ENCODE measurements around the gene MYH11.
"Not testable (repeated sequence)": the region's sequence is repeated elsewhere in the genome, so short reads cannot be mapped to it uniquely, and the experiment has no call there.

MYH11 gene

DNA sequence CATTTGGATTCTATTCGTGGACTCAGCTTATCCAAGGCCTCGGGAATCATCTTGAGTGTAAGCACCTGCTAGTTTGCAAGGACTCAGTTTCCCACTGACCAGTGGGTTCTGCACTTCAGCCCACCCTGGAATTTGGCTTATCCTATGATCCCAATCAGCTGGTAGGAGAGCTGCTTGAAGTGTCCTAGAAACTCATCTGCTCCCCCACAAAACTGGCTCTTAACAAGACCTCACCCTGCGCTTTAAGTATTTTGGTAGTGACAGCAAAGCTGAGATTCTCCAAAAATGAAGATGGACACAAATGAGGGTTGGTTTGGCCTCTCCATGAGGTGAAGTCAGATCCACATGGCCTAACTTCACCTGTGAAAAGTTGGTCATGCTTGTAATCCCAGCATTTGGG, 149.5 kb downstream of the MYH11 start:
- Mint-ChIP-seq H3K27me3 (no peaks in the 10 kb centered on the region), H3K4me3 (no peak overlapping the region), H3K4me1 (ENCODE audit: low read depth) (peaks cover 26% of the 10 kb centered on the region), H3K36me3 (ENCODE audit: low read depth) (peaks cover 81% of the 10 kb centered on the region), H3K27ac (no peak overlapping the region), H3K9me3 (no peaks in the 10 kb centered on the region)
- DNase-seq = no peak

GRCh38 chr16:15705064-15705565, 151.7 kb downstream of the MYH11 start:
- Mint-ChIP-seq H3K27ac (peak overlapping the region; percentile 64), H3K9me3 (no peaks in the 10 kb centered on the region), H3K4me1 (ENCODE audit: low read depth) (peaks cover 26% of the 10 kb centered on the region), H3K27me3 (no peaks in the 10 kb centered on the region), H3K36me3 (ENCODE audit: low read depth) (peaks cover 96% of the 10 kb centered on the region), H3K4me3 (no peak overlapping the region)
- DNase-seq = no peak

DNA sequence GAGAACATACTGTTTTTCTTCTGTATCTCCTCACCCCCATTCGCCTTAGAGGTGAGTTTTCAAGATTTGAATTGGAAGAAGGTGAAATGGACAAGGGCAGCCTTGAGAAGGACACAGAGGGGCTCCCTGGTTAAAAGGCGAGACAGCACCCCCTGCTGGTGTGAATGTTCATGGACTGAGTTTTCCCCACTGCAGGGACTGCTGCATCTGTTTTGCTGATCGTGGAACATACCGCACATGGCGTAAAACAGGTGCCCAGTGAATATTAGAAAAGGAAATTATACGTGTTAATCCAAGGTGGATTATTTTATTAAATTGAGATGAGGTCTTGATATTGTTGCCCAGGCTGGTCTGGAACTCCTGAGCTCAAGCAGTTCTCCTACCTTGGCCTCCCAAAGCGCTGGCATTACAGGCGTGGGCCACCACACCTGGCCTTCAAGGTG, 152.3 kb downstream of the MYH11 start:
- peak overlapping the region; percentile 79 for H3K27ac Mint-ChIP-seq
- no peaks in the 10 kb centered on the region for H3K9me3 Mint-ChIP-seq
- H3K27me3 Mint-ChIP-seq = no peaks in the 10 kb centered on the region
- H3K4me3 Mint-ChIP-seq = no peak overlapping the region
- peak; percentile 79 for DNase-seq
- peaks cover 26% of the 10 kb centered on the region for H3K4me1 Mint-ChIP-seq (ENCODE audit: low read depth)
- peaks cover 96% of the 10 kb centered on the region for H3K36me3 Mint-ChIP-seq (ENCODE audit: low read depth)

DNA sequence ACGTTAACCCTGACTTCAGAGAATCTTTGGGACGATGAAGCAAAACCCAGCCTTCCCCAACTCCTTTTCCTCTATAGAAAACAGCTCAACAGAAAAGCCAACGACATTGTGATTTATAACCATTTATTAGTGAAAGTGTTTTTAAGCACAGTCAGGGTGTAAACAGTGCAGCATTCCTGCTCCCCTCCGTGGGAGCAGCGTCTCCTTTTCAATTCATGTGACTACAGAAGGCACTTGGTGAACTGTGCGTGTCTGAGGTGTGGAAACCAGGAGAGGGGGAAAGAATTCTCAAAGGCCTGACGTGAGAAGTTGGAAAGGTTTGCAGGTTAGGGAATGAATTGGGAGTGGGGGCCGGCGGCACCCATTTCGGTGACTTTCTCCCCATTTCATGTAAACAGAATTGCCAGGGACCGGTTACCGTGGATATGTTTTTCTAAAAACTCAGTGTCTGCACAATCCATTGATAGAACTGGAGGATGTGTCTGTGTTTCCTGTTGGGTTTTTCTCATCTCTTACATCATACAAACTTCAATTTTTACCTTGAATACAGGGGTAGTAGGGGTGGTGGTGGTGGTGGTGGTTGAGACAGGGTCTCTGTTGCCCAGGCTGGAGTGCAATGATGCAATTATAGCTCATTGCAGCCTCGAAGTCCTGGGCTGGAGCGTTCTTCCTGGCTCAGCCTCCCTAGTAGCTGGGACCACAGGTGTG, 153.6 kb downstream of the MYH11 start:
- Mint-ChIP-seq H3K27ac (peak overlapping the region; percentile 74), H3K36me3 (ENCODE audit: low read depth) (peaks cover 94% of the 10 kb centered on the region), H3K4me1 (ENCODE audit: low read depth) (peaks cover 26% of the 10 kb centered on the region), H3K9me3 (no peaks in the 10 kb centered on the region), H3K27me3 (no peaks in the 10 kb centered on the region), H3K4me3 (no peak overlapping the region)
- no peak for DNase-seq

- Mint-ChIP-seq H3K27ac (peak overlapping the region; percentile 74), H3K9me3 (no peaks in the 10 kb centered on the region), H3K36me3 (ENCODE audit: low read depth) (peaks cover 93% of the 10 kb centered on the region), H3K27me3 (no peaks in the 10 kb centered on the region), H3K4me1 (ENCODE audit: low read depth) (peaks cover 26% of the 10 kb centered on the region), H3K4me3 (no peak overlapping the region)
- DNase-seq = no peak
These were observed 154.6 kb downstream of the MYH11 start for GRCh38 chr16:15701975-15702970.

- DNase-seq = no peak
These were observed 155.5 kb downstream of the MYH11 start for GRCh38 chr16:15701367-15701766.

GRCh38 chr16:15699819-15700218, 157.0 kb downstream of the MYH11 start:
- Mint-ChIP-seq H3K27me3 (no peaks in the 10 kb centered on the region), H3K4me1 (ENCODE audit: low read depth) (peaks cover 20% of the 10 kb centered on the region), H3K4me3 (no peak overlapping the region), H3K27ac (peak overlapping the region; percentile 14), H3K36me3 (ENCODE audit: low read depth) (peaks cover 93% of the 10 kb centered on the region), H3K9me3 (no peaks in the 10 kb centered on the region)
- no peak for DNase-seq

More at GRCh38 chr16:15701367-15701766, 155.5 kb downstream of the MYH11 start:
- Mint-ChIP-seq H3K9me3 (no peaks in the 10 kb centered on the region), H3K4me3 (no peak overlapping the region), H3K4me1 (ENCODE audit: low read depth) (peaks cover 26% of the 10 kb centered on the region), H3K27ac (no peak overlapping the region), H3K27me3 (no peaks in the 10 kb centered on the region), H3K36me3 (ENCODE audit: low read depth) (peaks cover 93% of the 10 kb centered on the region)

- Mint-ChIP-seq H3K4me1 (ENCODE audit: low read depth) (no peaks in the 10 kb centered on the region), H3K9me3 (no peaks in the 10 kb centered on the region), H3K4me3 (no peak overlapping the region), H3K27me3 (no peaks in the 10 kb centered on the region), H3K36me3 (ENCODE audit: low read depth) (peaks cover 93% of the 10 kb centered on the region), H3K27ac (no peak overlapping the region)
- DNase-seq = no peak
These were observed 162.3 kb downstream of the MYH11 start for GRCh38 chr16:15694499-15694898.

- not testable (repeated sequence) for DNase-seq; H3K4me3 Mint-ChIP-seq; H3K9me3 Mint-ChIP-seq; H3K4me1 Mint-ChIP-seq (ENCODE audit: low read depth); H3K27me3 Mint-ChIP-seq
- H3K27ac Mint-ChIP-seq = peak overlapping the region; percentile 59
- H3K36me3 Mint-ChIP-seq (ENCODE audit: low read depth) = peaks cover 94% of the 10 kb centered on the region
These were observed 164.3 kb downstream of the MYH11 start for GRCh38 chr16:15692508-15692907.

DNA sequence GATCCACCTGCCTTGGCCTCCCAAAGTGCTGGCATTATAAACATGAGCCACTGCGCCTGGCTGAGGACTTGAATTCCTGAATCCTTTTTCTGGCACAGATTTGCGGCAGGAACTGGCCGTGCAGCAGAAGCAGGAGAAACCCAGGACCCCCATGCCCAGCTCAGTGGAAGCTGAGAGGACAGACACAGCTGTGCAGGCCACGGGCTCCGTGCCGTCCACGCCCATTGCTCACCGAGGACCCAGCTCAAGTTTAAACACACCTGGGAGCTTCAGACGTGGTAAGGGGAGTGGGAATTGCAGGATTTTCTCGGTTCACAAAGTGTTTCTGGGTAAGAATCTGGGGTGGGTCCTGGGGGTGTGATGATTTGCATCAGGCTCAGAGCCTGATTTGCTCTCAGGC, 165.8 kb downstream of the MYH11 start:
- H3K36me3 Mint-ChIP-seq (ENCODE audit: low read depth) = peaks cover 94% of the 10 kb centered on the region
- H3K27ac Mint-ChIP-seq = no peak overlapping the region
- no peaks in the 10 kb centered on the region for H3K9me3 Mint-ChIP-seq
- DNase-seq = no peak
- no peaks in the 10 kb centered on the region for H3K4me1 Mint-ChIP-seq (ENCODE audit: low read depth)
- no peaks in the 10 kb centered on the region for H3K27me3 Mint-ChIP-seq
- no peak overlapping the region for H3K4me3 Mint-ChIP-seq

GRCh38 chr16:15690296-15690695, 166.5 kb downstream of the MYH11 start:
- Mint-ChIP-seq H3K36me3 (ENCODE audit: low read depth) (peaks cover 97% of the 10 kb centered on the region), H3K4me1 (ENCODE audit: low read depth) (no peaks in the 10 kb centered on the region), H3K27me3 (no peaks in the 10 kb centered on the region), H3K9me3 (no peaks in the 10 kb centered on the region), H3K4me3 (no peak overlapping the region), H3K27ac (peak overlapping the region; percentile 26)
- no peak for DNase-seq

- no peak for DNase-seq
These were observed 167.5 kb downstream of the MYH11 start for GRCh38 chr16:15689290-15689689.

DNA sequence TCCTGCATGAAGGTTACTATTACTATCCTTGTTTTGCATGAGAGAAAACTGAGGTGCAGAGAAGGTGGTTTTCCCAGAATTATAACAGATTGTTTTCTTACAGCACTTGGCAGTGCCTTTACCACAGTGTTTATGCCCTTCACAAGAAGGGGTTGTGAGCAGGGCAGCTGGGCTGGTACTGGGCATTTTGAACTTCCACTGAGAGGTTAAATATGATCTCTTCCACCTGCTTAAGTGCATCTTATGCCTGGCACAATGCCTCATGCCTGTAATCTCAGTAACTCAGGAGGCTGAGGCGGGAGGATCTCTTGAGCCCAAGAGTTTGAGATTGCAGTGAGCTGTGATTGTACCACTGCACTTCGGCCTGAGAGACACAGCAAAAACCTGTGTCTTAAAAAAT, 170.5 kb downstream of the MYH11 start:
- H3K36me3 Mint-ChIP-seq (ENCODE audit: low read depth) = peaks cover 95% of the 10 kb centered on the region
- no peak for DNase-seq
- H3K9me3 Mint-ChIP-seq = no peaks in the 10 kb centered on the region
- peaks cover 8% of the 10 kb centered on the region for H3K4me1 Mint-ChIP-seq (ENCODE audit: low read depth)
- no peak overlapping the region for H3K27ac Mint-ChIP-seq
- H3K27me3 Mint-ChIP-seq = no peaks in the 10 kb centered on the region
- H3K4me3 Mint-ChIP-seq = no peak overlapping the region

More at GRCh38 chr16:15689290-15689689, 167.5 kb downstream of the MYH11 start:
- Mint-ChIP-seq H3K36me3 (ENCODE audit: low read depth) (peaks cover 97% of the 10 kb centered on the region), H3K4me1 (ENCODE audit: low read depth) (no peaks in the 10 kb centered on the region), H3K27ac (peak overlapping the region; percentile 26), H3K4me3 (no peak overlapping the region), H3K9me3 (no peaks in the 10 kb centered on the region), H3K27me3 (no peaks in the 10 kb centered on the region)

GRCh38 chr16:15682105-15682570, 174.7 kb downstream of the MYH11 start:
- peak; percentile 44 for DNase-seq
- Mint-ChIP-seq H3K36me3 (ENCODE audit: low read depth) (peaks cover 93% of the 10 kb centered on the region), H3K27ac (peak overlapping the region; percentile 59), H3K4me1 (ENCODE audit: low read depth) (peaks cover 11% of the 10 kb centered on the region), H3K27me3 (no peaks in the 10 kb centered on the region), H3K9me3 (no peaks in the 10 kb centered on the region), H3K4me3 (no peak overlapping the region)
